Endothelial cell of umbilical vein (primary cell): ENCODE results near the gene ABCB9. TPM values are rescaled to one million over a fixed set of nuclear protein-coding genes. Genes with fewer than 3 reads are reported as not detected.

Experiments used
- BruUV-seq: library from RNA; stranded (reverse); fragments of 400-500 nt; replicated peaks from 2 replicates; lab custom pipeline; 2021; lab: Mats Ljungman, UMichigan
- CTCF ChIA-PET: fragments of 300-600, 350-600 bp; sonication (Branson Sonifier 250); formaldehyde crosslinking; loops from one replicate; lab custom pipeline; 2021; ENCODE audit warnings: antibody characterized with exemption, inconsistent platforms; lab: Charles Lee
- POLR2A ChIA-PET: fragments of 300-600, 350-600 bp; sonication (Branson Sonifier 250); formaldehyde crosslinking; loops from one replicate; lab custom pipeline; 2021; ENCODE audit warnings: antibody characterized with exemption, inconsistent platforms; lab: Charles Lee
- DNase-seq: peaks from one replicate; pipeline ENCODE4 v3.0.0-alpha.2; 2011; ENCODE audit warnings: low read depth, low spot score
- FAIRE-seq: peaks from 2 replicates; lab custom pipeline; 2011; peaks lifted over from hg19 to GRCh38; lab: Jason Lieb, UNC
- H2AFZ ChIP-seq: 2 replicates; pipeline ENCODE4 v1.6.0; 2012; ENCODE audit warnings: low read depth, low read length, control low read depth, inconsistent platforms
- H3K27ac ChIP-seq: 2 replicates; pipeline ENCODE4 v1.5.1; 2011; ENCODE audit warnings: low read depth, mild to moderate bottlenecking, control low read depth, low read length, moderate library complexity; ENCODE audit not compliant: insufficient read depth
- H3K27me3 ChIP-seq, 2 experiments: 2 replicates each; pipeline versions ENCODE4 v1.6.0 to v1.6.1; 2011; ENCODE audit warnings: low read length in 2 of 2, mixed read lengths in 1 of 2; ENCODE audit not compliant: control insufficient read depth in 2 of 2, insufficient read depth in 2 of 2
- H3K36me3 ChIP-seq, 2 experiments: 2 replicates in 1 of 2; 3 replicates in 1 of 2; pipeline ENCODE4 v1.5.1; 2011; ENCODE audit warnings: low read length in 2 of 2, mild to moderate bottlenecking in 1 of 2, moderate library complexity in 1 of 2; ENCODE audit not compliant: control insufficient read depth in 2 of 2, insufficient read depth in 2 of 2; ENCODE audit errors: extremely low read depth in 1 of 2
- H3K4me1 ChIP-seq: 3 replicates; pipeline ENCODE4 v1.5.1; 2011; ENCODE audit warnings: mild to moderate bottlenecking, low read length; ENCODE audit not compliant: control insufficient read depth, insufficient read depth; ENCODE audit errors: extremely low read depth
- H3K4me2 ChIP-seq: 2 replicates; pipeline ENCODE4 v1.6.1; 2011; ENCODE audit warnings: low read length, control low read depth, mixed read lengths; ENCODE audit not compliant: insufficient read depth
- H3K4me3 ChIP-seq, 3 experiments: fragments of 200-600 bp in 1 of 3; sonication (generic), shearing (Covaris generic) in 1 of 3; replicated peaks in 1 of 3; 2 replicates each; pipeline ENCODE4 v1.5.1; 2011 to 2016; ENCODE audit warnings: control low read depth in 3 of 3, low read length in 3 of 3, mild to moderate bottlenecking in 2 of 3, inconsistent platforms in 1 of 3, low read depth in 1 of 3, moderate library complexity in 1 of 3; ENCODE audit not compliant: insufficient read depth in 1 of 3
- H3K79me2 ChIP-seq: 2 replicates; pipeline ENCODE4 v1.6.0; 2012; ENCODE audit warnings: low read length, inconsistent platforms; ENCODE audit not compliant: control insufficient read depth, insufficient read depth
- H3K9ac ChIP-seq: replicated peaks from 2 replicates; pipeline ENCODE3; 2011; ENCODE audit warnings: low read length, control low read depth; ENCODE audit not compliant: insufficient read depth; ENCODE audit errors: extremely low read depth
- H3K9me1 ChIP-seq: replicated peaks from 3 replicates; pipeline ENCODE4 v1.6.0; 2011; ENCODE audit warnings: mild to moderate bottlenecking, low read length; ENCODE audit not compliant: control insufficient read depth, insufficient read depth; ENCODE audit errors: extremely low read depth
- H3K9me3 ChIP-seq: replicated peaks from 2 replicates; pipeline ENCODE4 v1.5.1; 2012; ENCODE audit warnings: low read length, inconsistent platforms; ENCODE audit not compliant: control insufficient read depth, insufficient read depth
- H4K20me1 ChIP-seq: replicated peaks from 2 replicates; pipeline ENCODE3; 2011; ENCODE audit warnings: mild to moderate bottlenecking, low read length; ENCODE audit not compliant: control insufficient read depth, insufficient read depth; ENCODE audit errors: extremely low read depth
- EZH2 ChIP-seq: IDR thresholded peaks from 2 replicates; pipeline ENCODE4 v1.6.1; 2012; ENCODE audit warnings: borderline replicate concordance, low read depth, mild to moderate bottlenecking, moderate library complexity, low read length, inconsistent platforms; ENCODE audit not compliant: severe bottlenecking
- FOS ChIP-seq: IDR thresholded peaks from 2 replicates; pipeline ENCODE4 v1.6.1; 2011; ENCODE audit warnings: mild to moderate bottlenecking, low read length, moderate library complexity, borderline replicate concordance; ENCODE audit not compliant: insufficient read depth
- GATA2 ChIP-seq: IDR thresholded peaks from 2 replicates; pipeline ENCODE4 v1.7.0; 2011; ENCODE audit warnings: low read depth, mild to moderate bottlenecking, moderate library complexity, mixed read lengths, low read length; ENCODE audit not compliant: insufficient read length, insufficient read depth
- JUN ChIP-seq: IDR thresholded peaks from 2 replicates; pipeline ENCODE4 v1.6.1; 2011; ENCODE audit warnings: borderline replicate concordance, low read depth; ENCODE audit not compliant: insufficient read length, insufficient read depth
- MYC ChIP-seq: IDR thresholded peaks from one replicate; pipeline ENCODE4 v1.6.1; 2011; ENCODE audit warnings: mild to moderate bottlenecking, low read depth, low read length
- POLR2A ChIP-seq: IDR thresholded peaks from 2 replicates; pipeline ENCODE4 v1.6.1; 2012; ENCODE audit warnings: low read depth, mild to moderate bottlenecking, control low read depth, low read length
- POLR2AphosphoS5 ChIP-seq: IDR thresholded peaks from 2 replicates; pipeline ENCODE4 v1.6.1; 2012; ENCODE audit warnings: low read depth, mild to moderate bottlenecking, control low read depth, low read length, moderate library complexity; ENCODE audit not compliant: insufficient read depth
- dilution Hi-C: fragments of 300-500 bp; cut with MboI; formaldehyde crosslinking; loops from one replicate; pipeline ENCODE4 v1.15.0; 2019; ENCODE audit warnings: low sequenced_read_pairs; ENCODE audit not compliant: extremely low pct_ligation_motif_present
- intact Hi-C: fragments of 100-400 bp; cut with micrococcal nuclease; formaldehyde crosslinking; loops from one replicate; pipeline ENCODE4 v1.10.0; 2022
- polyA plus RNA-seq, 4 experiments: library from polyadenylated mRNA; depleted of rRNA in 3 of 4; stranded (reverse) in 3 of 4; unstranded in 1 of 4; fragments of >200 nt; gene quantifications; 2 replicates each; pipeline versions ENCODE4 v1.2.1 to v1.2.3, GENCODE V29; 2011 to 2012; ENCODE audit warnings: missing spikeins in 1 of 4
- total RNA-seq: library from RNA; stranded (reverse); gene quantifications from 2 replicates; pipeline ENCODE4 v1.2.3, GENCODE V29; 2021
- TF ChIP-seq, protein P1 (sequence below): IDR thresholded peaks from 2 replicates; pipeline ENCODE4 v1.6.1; 2011; ENCODE audit not compliant: insufficient read depth, insufficient read length
- TF ChIP-seq, protein P2 (sequence below), 2 donors: IDR thresholded peaks; 1 replicate in 1 of 2; 2 replicates in 1 of 2; pipeline ENCODE4 v1.5.1; 2011; ENCODE audit warnings: low read length in 2 of 2, mild to moderate bottlenecking in 2 of 2, moderate library complexity in 2 of 2, control low read depth in 1 of 2, inconsistent platforms in 1 of 2, low read depth in 1 of 2; ENCODE audit not compliant: insufficient read depth in 1 of 2; ENCODE audit errors: extremely low read depth in 1 of 2

ABCB9 gene
- total and polyA plus RNA-seq, 2 donors (not counting 3 experiments of a cell fraction or from before 2014, with no cell fraction given), result 11.7 to 16.9 TPM

DNA sequence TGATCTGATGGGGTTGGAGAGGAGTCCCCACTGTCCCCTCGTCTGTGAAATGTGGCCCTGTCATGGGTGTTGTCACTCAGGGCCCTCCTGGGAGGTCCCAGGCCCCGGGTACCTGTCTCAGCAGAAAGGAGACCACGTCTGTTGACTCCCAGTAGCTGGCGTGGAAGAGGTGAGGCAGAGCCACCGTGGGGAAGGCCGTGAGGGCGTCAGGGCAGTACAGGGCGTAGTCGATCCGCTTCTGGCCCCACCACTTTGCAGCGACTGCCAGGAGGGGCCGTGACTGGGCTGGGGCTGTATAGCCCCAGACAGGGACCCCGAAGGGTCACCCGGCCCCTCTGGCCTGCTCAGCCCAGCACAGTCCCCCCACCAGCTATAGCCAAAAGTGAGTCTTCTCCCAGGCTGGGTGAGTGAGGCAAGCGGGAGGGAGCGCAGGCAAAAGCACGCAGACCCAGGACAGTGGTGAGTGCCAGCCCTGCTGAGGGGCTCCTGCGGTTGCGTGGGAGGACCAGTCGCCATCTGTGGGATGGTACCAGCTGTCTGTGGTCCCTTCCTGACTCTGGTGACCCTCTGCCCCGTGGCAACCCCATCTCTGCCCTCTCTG lies 22.4 kb upstream of the ABCB9 start:
- BruUV-seq, result no TSS peak
- Histone ChIP-seq H3K4me3 (no peak overlapping the region), H3K9me1 (no peaks in the 10 kb centered on the region), H4K20me1 (no peaks in the 10 kb centered on the region), H3K79me2 (no peaks in the 10 kb centered on the region), H2AFZ (no peak overlapping the region), H3K4me1 (peaks cover 13% of the 10 kb centered on the region), H3K27ac (no peak overlapping the region), H3K9me3 (no peaks in the 10 kb centered on the region), H3K27me3 (no peaks in the 10 kb centered on the region), H3K36me3 (peaks cover 0 to 3% of the 10 kb centered on the region in 2 experiments), H3K4me2 (no peak overlapping the region), H3K9ac (no peak overlapping the region)
- intact Hi-C loops, result no loop called here
- ChIA-PET POLR2A (no interaction called here), CTCF (interaction anchor here (1.9 kb wide), 1 partner anchor 249 kb away, joined by 8 read pairs; no protein-coding TSS in a partner anchor)
- dilution Hi-C loops, result no loop called here
- no peak for DNase-seq
- TF ChIP-seq GATA2, result no peak
- TF ChIP-seq, protein P1, sequence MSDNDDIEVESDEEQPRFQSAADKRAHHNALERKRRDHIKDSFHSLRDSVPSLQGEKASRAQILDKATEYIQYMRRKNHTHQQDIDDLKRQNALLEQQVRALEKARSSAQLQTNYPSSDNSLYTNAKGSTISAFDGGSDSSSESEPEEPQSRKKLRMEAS, result no peak
- no peak for TF ChIP-seq POLR2AphosphoS5
- no peak for TF ChIP-seq JUN
- TF ChIP-seq POLR2A, result no peak
- no peak for TF ChIP-seq FOS
- no peak for TF ChIP-seq MYC
- TF ChIP-seq EZH2, result no peak
- TF ChIP-seq, protein P2, sequence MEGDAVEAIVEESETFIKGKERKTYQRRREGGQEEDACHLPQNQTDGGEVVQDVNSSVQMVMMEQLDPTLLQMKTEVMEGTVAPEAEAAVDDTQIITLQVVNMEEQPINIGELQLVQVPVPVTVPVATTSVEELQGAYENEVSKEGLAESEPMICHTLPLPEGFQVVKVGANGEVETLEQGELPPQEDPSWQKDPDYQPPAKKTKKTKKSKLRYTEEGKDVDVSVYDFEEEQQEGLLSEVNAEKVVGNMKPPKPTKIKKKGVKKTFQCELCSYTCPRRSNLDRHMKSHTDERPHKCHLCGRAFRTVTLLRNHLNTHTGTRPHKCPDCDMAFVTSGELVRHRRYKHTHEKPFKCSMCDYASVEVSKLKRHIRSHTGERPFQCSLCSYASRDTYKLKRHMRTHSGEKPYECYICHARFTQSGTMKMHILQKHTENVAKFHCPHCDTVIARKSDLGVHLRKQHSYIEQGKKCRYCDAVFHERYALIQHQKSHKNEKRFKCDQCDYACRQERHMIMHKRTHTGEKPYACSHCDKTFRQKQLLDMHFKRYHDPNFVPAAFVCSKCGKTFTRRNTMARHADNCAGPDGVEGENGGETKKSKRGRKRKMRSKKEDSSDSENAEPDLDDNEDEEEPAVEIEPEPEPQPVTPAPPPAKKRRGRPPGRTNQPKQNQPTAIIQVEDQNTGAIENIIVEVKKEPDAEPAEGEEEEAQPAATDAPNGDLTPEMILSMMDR (IDR thresholded peaks at IDR 0.05; ENCODE audit: extremely low read depth in 1 of 2, insufficient read depth in 1 of 2, low read depth in 1 of 2, low read length in 2 of 2), result no peak
- no peak for FAIRE-seq
